Prostate gland (tissue), 2 donors: ENCODE measurements around the gene TRIB2. TPM values are rescaled to one million over a fixed set of nuclear protein-coding genes. Genes with fewer than 3 reads are reported as not detected.

Experiments
- DNase-seq: peaks from one replicate; pipeline ENCODE4 v3.0.0-alpha.2; 2019; ENCODE audit warnings: low spot score
- H3K27ac ChIP-seq, 2 donors: fragments of 200-600 bp; sonication (generic); 2 replicates each; pipeline ENCODE4 v1.5.1; 2017 to 2019
- H3K27me3 ChIP-seq: fragments of 200-600 bp; sonication (generic); replicated peaks from 2 replicates; pipeline ENCODE4 v1.5.1; 2019; ENCODE audit not compliant: insufficient read depth
- H3K36me3 ChIP-seq, 2 donors: fragments of 200-600 bp; sonication (generic); 1 replicate in 1 of 2; 2 replicates in 1 of 2; pipeline versions ENCODE4 v1.5.1 to v1.8.1; 2017 to 2019
- H3K4me1 ChIP-seq: fragments of 200-600 bp; sonication (generic); replicated peaks from 2 replicates; pipeline ENCODE4 v1.5.1; 2019
- H3K4me3 ChIP-seq, 2 donors: fragments of 200-600 bp; sonication (generic); 2 replicates each; pipeline ENCODE4 v1.5.1; 2017 to 2019
- H3K9me3 ChIP-seq: fragments of 200-600 bp; sonication (generic); 2 replicates; pipeline ENCODE4 v1.5.1; 2017
- POLR2A ChIP-seq: fragments of 450-650 bp; IDR thresholded peaks from one replicate; pipeline ENCODE4 v1.6.1; 2016; ENCODE audit warnings: antibody characterized with exemption, mild to moderate bottlenecking
- POLR2AphosphoS5 ChIP-seq: sonication (generic); formaldehyde crosslinking; IDR thresholded peaks from one replicate; pipeline ENCODE4 v1.6.1; 2017; ENCODE audit warnings: antibody characterized with exemption
- WGBS: methylation state at CpG from one replicate; pipeline ENCODE4 v1.1.5; 2018; 5-methylcytosine and 5-hydroxymethylcytosine counted together
- intact Hi-C: fragments of 100-400 bp; cut with DNase I; formaldehyde crosslinking; loops from one replicate; pipeline ENCODE4 v1.14.2; 2022
- total RNA-seq, 2 donors: library from RNA; depleted of rRNA; stranded (reverse); fragments of >200 nt; gene quantifications; one replicate each; pipeline ENCODE4 v1.1.0, GENCODE V29; 2016
- TF ChIP-seq, protein P1 (sequence below), 4 experiments: fragments of 200-600 bp in 2 of 4; fragments of 450-650 bp in 2 of 4; sonication (generic) in 2 of 4; IDR thresholded peaks; 1 replicate in 3 of 4; 2 replicates in 1 of 4; pipeline ENCODE4 v1.5.1; 2016 to 2019; ENCODE audit warnings: antibody characterized with exemption in 4 of 4, mild to moderate bottlenecking in 2 of 4, moderate library complexity in 2 of 4

Gene TRIB2
- total RNA-seq, 2 donors from 2014 or later: 72.3 to 205 TPM

DNA sequence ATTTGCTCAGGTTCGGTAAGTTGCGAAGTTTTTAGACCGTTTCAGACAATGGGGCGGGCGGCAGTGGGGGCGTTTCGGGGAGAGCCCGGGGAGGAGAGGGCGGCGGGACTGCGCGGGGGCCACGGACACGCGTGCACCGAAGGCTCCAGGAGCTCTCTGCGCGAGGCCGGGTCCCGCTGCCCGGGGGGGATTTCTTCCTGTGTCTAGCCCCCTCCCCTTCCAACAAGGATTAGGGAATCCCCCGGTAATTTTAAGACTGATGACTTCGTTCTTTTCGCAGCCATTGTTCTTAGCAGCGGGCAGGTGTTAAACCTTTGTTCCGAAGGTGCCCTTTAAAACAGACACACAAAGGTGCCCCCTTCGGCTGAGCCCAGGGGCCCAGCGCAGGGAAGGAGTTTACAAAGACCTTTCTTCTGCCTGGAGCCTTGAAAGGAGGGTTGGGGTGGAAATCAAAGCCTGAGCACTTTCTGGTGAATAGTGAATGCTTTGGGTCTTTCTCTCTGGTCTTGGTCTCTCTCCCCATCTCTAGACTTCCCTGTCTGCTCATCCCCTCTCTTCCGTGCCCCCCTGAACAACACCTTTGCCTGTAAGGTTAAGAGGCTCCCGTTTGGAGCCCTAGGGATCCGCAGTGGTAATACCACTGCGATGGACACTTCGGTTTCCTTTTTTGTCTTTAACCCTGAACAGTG lies 2.1 kb downstream of the TRIB2 start:
- TF ChIP-seq POLR2AphosphoS5: no peak
- TF ChIP-seq, protein P1, sequence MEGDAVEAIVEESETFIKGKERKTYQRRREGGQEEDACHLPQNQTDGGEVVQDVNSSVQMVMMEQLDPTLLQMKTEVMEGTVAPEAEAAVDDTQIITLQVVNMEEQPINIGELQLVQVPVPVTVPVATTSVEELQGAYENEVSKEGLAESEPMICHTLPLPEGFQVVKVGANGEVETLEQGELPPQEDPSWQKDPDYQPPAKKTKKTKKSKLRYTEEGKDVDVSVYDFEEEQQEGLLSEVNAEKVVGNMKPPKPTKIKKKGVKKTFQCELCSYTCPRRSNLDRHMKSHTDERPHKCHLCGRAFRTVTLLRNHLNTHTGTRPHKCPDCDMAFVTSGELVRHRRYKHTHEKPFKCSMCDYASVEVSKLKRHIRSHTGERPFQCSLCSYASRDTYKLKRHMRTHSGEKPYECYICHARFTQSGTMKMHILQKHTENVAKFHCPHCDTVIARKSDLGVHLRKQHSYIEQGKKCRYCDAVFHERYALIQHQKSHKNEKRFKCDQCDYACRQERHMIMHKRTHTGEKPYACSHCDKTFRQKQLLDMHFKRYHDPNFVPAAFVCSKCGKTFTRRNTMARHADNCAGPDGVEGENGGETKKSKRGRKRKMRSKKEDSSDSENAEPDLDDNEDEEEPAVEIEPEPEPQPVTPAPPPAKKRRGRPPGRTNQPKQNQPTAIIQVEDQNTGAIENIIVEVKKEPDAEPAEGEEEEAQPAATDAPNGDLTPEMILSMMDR (IDR thresholded peaks at IDR 0.05): no peak
- TF ChIP-seq POLR2A: no peak
- WGBS: 2% methylated on average over 32 of the region's 33 CpGs
- no peak for DNase-seq

DNA sequence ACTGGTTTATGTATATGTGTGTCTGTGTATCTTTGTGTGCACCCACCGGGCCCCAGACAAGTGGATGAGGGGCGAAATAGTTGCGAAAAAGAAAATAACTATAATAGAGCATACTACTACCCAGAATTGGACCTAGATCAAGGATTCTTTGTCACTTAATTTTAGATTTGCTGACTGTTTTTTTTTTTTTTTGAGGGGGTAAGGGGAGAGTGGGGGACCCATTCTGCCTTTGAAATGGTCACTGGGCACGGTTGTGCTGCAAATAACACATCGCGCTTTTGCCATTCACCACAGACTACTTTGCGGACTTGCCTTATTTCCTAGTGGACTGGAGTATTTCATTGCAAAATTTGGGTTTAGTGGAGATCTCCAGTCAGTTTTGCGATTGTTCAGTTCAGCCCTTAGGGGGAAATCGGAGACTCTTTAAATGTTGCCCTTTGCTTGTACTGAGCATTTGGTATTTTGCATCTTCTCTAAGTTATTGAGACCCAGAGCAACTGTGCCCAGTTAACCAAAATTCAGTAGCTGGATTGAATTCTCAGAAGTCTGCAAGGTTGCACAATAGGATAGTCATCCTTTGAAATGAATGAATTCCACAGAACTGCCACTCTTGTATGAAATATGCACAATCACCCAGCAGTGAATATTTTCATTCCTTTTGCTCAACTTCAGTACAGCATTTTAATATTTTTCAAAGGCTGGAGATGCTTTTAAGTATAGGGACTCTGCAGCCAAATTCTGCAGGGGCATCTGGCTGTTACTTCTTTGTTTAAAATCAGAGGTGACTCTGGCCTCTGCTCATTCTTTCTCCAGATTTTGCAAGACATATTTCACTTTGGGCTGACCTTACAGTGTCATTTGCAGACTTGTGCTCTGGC lies 2.9 kb downstream of the TRIB2 start:
- H3K27me3 ChIP-seq: no peaks in the 10 kb centered on the region
- no peak for TF ChIP-seq POLR2AphosphoS5
- TF ChIP-seq, protein P1 (IDR thresholded peaks at IDR 0.05): no peak
- TF ChIP-seq POLR2A: no peak
- DNase-seq: no peak
- H3K36me3 ChIP-seq: no peaks in the 10 kb centered on the region
- peak overlapping the region; percentile 86 to 88 for H3K27ac ChIP-seq
- intact Hi-C loops: loop anchor here (2.0 to 10.0 kb wide), 8 partner anchors 68 to 889 kb away; no protein-coding TSS in a partner anchor
- peak overlapping the region; percentile 56 to 71 for H3K4me3 ChIP-seq
- H3K4me1 ChIP-seq: no peaks in the 10 kb centered on the region
- no peaks in the 10 kb centered on the region for H3K9me3 ChIP-seq
- 17% methylated on average over 9 of the region's 9 CpGs for WGBS

More for the DNA sequence above, 2.1 kb downstream of the TRIB2 start:
- no peaks in the 10 kb centered on the region for H3K9me3 ChIP-seq
- H3K27me3 ChIP-seq: no peaks in the 10 kb centered on the region
- H3K27ac ChIP-seq: peak overlapping the region; percentile 86 to 88
- H3K4me1 ChIP-seq: no peaks in the 10 kb centered on the region
- H3K4me3 ChIP-seq: peak overlapping the region; percentile 56 to 71
- intact Hi-C loops: loop anchor here (2.0 to 10.0 kb wide), 8 partner anchors 68 to 888 kb away; no protein-coding TSS in a partner anchor
- H3K36me3 ChIP-seq: no peaks in the 10 kb centered on the region

DNA sequence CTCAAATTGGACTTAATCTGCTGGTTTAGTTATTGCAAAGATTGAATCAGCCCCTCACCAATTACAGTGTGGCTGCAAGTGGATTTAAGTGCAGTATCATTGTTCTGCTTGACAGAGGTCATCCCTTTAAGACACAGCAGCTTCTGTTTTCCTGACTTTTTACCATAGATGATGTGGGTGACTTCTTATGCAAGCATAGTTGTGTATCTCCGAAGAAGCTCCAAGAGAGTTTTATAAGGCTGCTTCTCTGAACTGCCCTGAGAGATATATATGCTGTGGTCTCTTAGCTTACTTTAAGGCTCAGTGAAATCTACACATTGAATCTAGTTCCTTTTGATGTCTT lies 3.5 kb downstream of the TRIB2 start:
- Histone ChIP-seq H3K36me3 (no peaks in the 10 kb centered on the region), H3K4me3 (peak overlapping the region; percentile 56 to 71), H3K27ac (no peak overlapping the region), H3K27me3 (no peaks in the 10 kb centered on the region), H3K4me1 (no peaks in the 10 kb centered on the region), H3K9me3 (no peaks in the 10 kb centered on the region)
- TF ChIP-seq POLR2A (no peak), POLR2AphosphoS5 (no peak)
- TF ChIP-seq, protein P1 (IDR thresholded peaks at IDR 0.05): no peak
- DNase-seq: no peak
- WGBS: 17% methylated on average over 1 of the region's 1 CpG
- intact Hi-C loops: no loop called here

DNA sequence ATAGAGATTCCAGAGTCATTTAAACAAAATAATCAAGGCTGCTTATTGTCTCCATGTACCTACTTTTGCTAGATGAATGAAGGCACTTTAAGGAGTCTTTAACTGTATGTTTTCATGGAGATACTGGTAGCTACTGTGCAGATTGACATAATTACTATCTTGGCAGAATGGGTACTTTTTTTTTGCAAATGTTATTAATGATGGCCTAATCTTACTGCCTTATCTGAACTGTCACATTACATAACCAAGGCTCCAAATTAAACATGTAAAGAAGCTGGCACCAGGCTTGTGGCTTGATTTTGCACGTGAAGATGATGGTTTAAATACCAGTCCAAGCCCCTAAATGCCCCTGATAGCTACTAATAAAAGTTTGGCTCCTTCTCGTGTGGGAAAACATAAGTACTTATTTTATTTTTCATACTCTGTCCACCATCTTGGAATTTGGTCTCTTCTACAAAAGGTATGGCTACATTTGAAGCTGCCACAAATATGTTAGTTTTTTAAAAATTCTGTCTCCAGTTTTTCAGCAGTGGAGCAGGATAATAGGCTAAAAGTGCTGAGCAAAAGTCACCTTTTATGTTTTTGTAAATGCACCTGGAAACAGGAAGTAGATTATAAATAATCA lies 4.1 kb downstream of the TRIB2 start:
- no peaks in the 10 kb centered on the region for H3K9me3 ChIP-seq
- no peaks in the 10 kb centered on the region for H3K36me3 ChIP-seq
- intact Hi-C loops: no loop called here
- WGBS: 8% methylated on average over 2 of the region's 2 CpGs
- no peaks in the 10 kb centered on the region for H3K27me3 ChIP-seq
- no peaks in the 10 kb centered on the region for H3K4me1 ChIP-seq
- TF ChIP-seq, protein P1 (IDR thresholded peaks at IDR 0.05): no peak
- TF ChIP-seq POLR2AphosphoS5 (no peak), POLR2A (no peak)
- no peak for DNase-seq
- peak overlapping the region; percentile 56 to 71 for H3K4me3 ChIP-seq
- H3K27ac ChIP-seq: no peak overlapping the region
